ENCODE data around the gene UROC1. TPM values are rescaled to one million over a fixed set of nuclear protein-coding genes. Genes with fewer than 3 reads are reported as not detected.

The UROC1 gene
- total and polyA plus RNA-seq, 2 of the 13 experiments (the other 11 are each of a cell fraction or from before 2014, with no cell fraction given), result 0.71 to 1.3 TPM

GRCh38 chr3:126523745-126524428 is 6.3 kb upstream of the UROC1 start, which contains the start of gene CHST13 (continued):
- peak; percentile 91; the same call in 1 of the 2 replicates for TF ChIP-seq DNMT1 (CRISPR knock-in tag; IDR thresholded peaks at IDR 0.05)
- TF ChIP-seq RBFOX2 (IDR thresholded peaks at IDR 0.05; ENCODE audit: low read depth, low read length), result peak; percentile 98
- peak; percentile 39; the same call in 1 of the 2 replicates for TF ChIP-seq PITX1 (CRISPR knock-in tag; IDR thresholded peaks at IDR 0.05)
- TF ChIP-seq ZNF180 (CRISPR knock-in tag; IDR thresholded peaks at IDR 0.05; ENCODE audit: borderline replicate concordance, low read depth), result 0 out of 2 replicates have a peak, but pooled peaks have one; percentile 22
- TF ChIP-seq ZNF292 (CRISPR knock-in tag; IDR thresholded peaks at IDR 0.05; ENCODE audit: borderline replicate concordance, low read depth), result no peak; the same call in 1 of the 2 replicates
- TF ChIP-seq KMT2B (CRISPR knock-in tag; IDR thresholded peaks at IDR 0.05), result 0 out of 2 replicates have a peak, but pooled peaks have one; percentile 18
- TF ChIP-seq ATF5 (CRISPR knock-in tag; IDR thresholded peaks at IDR 0.05; ENCODE audit: low read depth), result no peak
- 0 out of 2 replicates have a peak, but pooled peaks have one; percentile 30 for TF ChIP-seq ZNF792 (CRISPR knock-in tag; IDR thresholded peaks at IDR 0.05)
- no peak for TF ChIP-seq ZNF484 (CRISPR knock-in tag; IDR thresholded peaks at IDR 0.05; ENCODE audit: borderline replicate concordance, low read depth)
- TF ChIP-seq ZFP91 (CRISPR knock-in tag; IDR thresholded peaks at IDR 0.05; ENCODE audit: borderline replicate concordance), result peak; percentile 76; the same call in 1 of the 2 replicates
- TF ChIP-seq TEAD3 (CRISPR knock-in tag; optimal IDR thresholded peaks at IDR 0.05; ENCODE audit: borderline replicate concordance), result peak; percentile 81
- no peak for TF ChIP-seq ARID3A (IDR thresholded peaks at IDR 0.05; ENCODE audit: low read depth, low read length)
- no peak for TF ChIP-seq ZNF619 (CRISPR knock-in tag; IDR thresholded peaks at IDR 0.05)
- TF ChIP-seq ZBTB49 (CRISPR knock-in tag; IDR thresholded peaks at IDR 0.05; ENCODE audit: borderline replicate concordance), result no peak
- TF ChIP-seq GATA4 (IDR thresholded peaks at IDR 0.05; ENCODE audit: borderline replicate concordance, low read depth), result peak; percentile 61; the same call in 1 of the 2 replicates
- no peak for TF ChIP-seq BORCS8-MEF2B (CRISPR knock-in tag; IDR thresholded peaks at IDR 0.05)
- TF ChIP-seq U2AF1 (optimal IDR thresholded peaks at IDR 0.05; ENCODE audit: low read depth, low read length), result no peak
- peak; percentile 26; the same call in 1 of the 2 replicates for TF ChIP-seq ZXDC (CRISPR knock-in tag; IDR thresholded peaks at IDR 0.05)
